Endothelial cell of umbilical vein (primary cell): ENCODE measurements around the gene C10orf105. TPM values are rescaled to one million over a fixed set of nuclear protein-coding genes. Genes with fewer than 3 reads are reported as not detected.

Experiments used
- BruUV-seq: library from RNA; stranded (reverse); fragments of 400-500 nt; replicated peaks from 2 replicates; lab custom pipeline; 2021; lab: Mats Ljungman, UMichigan
- CTCF ChIA-PET: fragments of 300-600, 350-600 bp; sonication (Branson Sonifier 250); formaldehyde crosslinking; loops from one replicate; lab custom pipeline; 2021; ENCODE audit warnings: antibody characterized with exemption, inconsistent platforms; lab: Charles Lee
- POLR2A ChIA-PET: fragments of 300-600, 350-600 bp; sonication (Branson Sonifier 250); formaldehyde crosslinking; loops from one replicate; lab custom pipeline; 2021; ENCODE audit warnings: antibody characterized with exemption, inconsistent platforms; lab: Charles Lee
- DNase-seq: peaks from one replicate; pipeline ENCODE4 v3.0.0-alpha.2; 2011; ENCODE audit warnings: low read depth, low spot score
- FAIRE-seq: peaks from 2 replicates; lab custom pipeline; 2011; peaks lifted over from hg19 to GRCh38; lab: Jason Lieb, UNC
- H2AFZ ChIP-seq: 2 replicates; pipeline ENCODE4 v1.6.0; 2012; ENCODE audit warnings: low read depth, low read length, control low read depth, inconsistent platforms
- H3K27ac ChIP-seq: 2 replicates; pipeline ENCODE4 v1.5.1; 2011; ENCODE audit warnings: low read depth, mild to moderate bottlenecking, control low read depth, low read length, moderate library complexity; ENCODE audit not compliant: insufficient read depth
- H3K27me3 ChIP-seq, 2 experiments: 2 replicates each; pipeline versions ENCODE4 v1.6.0 to v1.6.1; 2011; ENCODE audit warnings: low read length in 2 of 2, mixed read lengths in 1 of 2; ENCODE audit not compliant: control insufficient read depth in 2 of 2, insufficient read depth in 2 of 2
- H3K36me3 ChIP-seq, 2 experiments: 2 replicates in 1 of 2; 3 replicates in 1 of 2; pipeline ENCODE4 v1.5.1; 2011; ENCODE audit warnings: low read length in 2 of 2, mild to moderate bottlenecking in 1 of 2, moderate library complexity in 1 of 2; ENCODE audit not compliant: control insufficient read depth in 2 of 2, insufficient read depth in 2 of 2; ENCODE audit errors: extremely low read depth in 1 of 2
- H3K4me1 ChIP-seq: 3 replicates; pipeline ENCODE4 v1.5.1; 2011; ENCODE audit warnings: mild to moderate bottlenecking, low read length; ENCODE audit not compliant: control insufficient read depth, insufficient read depth; ENCODE audit errors: extremely low read depth
- H3K4me2 ChIP-seq: 2 replicates; pipeline ENCODE4 v1.6.1; 2011; ENCODE audit warnings: low read length, control low read depth, mixed read lengths; ENCODE audit not compliant: insufficient read depth
- H3K4me3 ChIP-seq, 3 experiments: fragments of 200-600 bp in 1 of 3; sonication (generic), shearing (Covaris generic) in 1 of 3; replicated peaks in 1 of 3; 2 replicates each; pipeline ENCODE4 v1.5.1; 2011 to 2016; ENCODE audit warnings: control low read depth in 3 of 3, low read length in 3 of 3, mild to moderate bottlenecking in 2 of 3, inconsistent platforms in 1 of 3, low read depth in 1 of 3, moderate library complexity in 1 of 3; ENCODE audit not compliant: insufficient read depth in 1 of 3
- H3K79me2 ChIP-seq: 2 replicates; pipeline ENCODE4 v1.6.0; 2012; ENCODE audit warnings: low read length, inconsistent platforms; ENCODE audit not compliant: control insufficient read depth, insufficient read depth
- H3K9ac ChIP-seq: replicated peaks from 2 replicates; pipeline ENCODE3; 2011; ENCODE audit warnings: low read length, control low read depth; ENCODE audit not compliant: insufficient read depth; ENCODE audit errors: extremely low read depth
- H3K9me1 ChIP-seq: replicated peaks from 3 replicates; pipeline ENCODE4 v1.6.0; 2011; ENCODE audit warnings: mild to moderate bottlenecking, low read length; ENCODE audit not compliant: control insufficient read depth, insufficient read depth; ENCODE audit errors: extremely low read depth
- H3K9me3 ChIP-seq: replicated peaks from 2 replicates; pipeline ENCODE4 v1.5.1; 2012; ENCODE audit warnings: low read length, inconsistent platforms; ENCODE audit not compliant: control insufficient read depth, insufficient read depth
- H4K20me1 ChIP-seq: replicated peaks from 2 replicates; pipeline ENCODE3; 2011; ENCODE audit warnings: mild to moderate bottlenecking, low read length; ENCODE audit not compliant: control insufficient read depth, insufficient read depth; ENCODE audit errors: extremely low read depth
- CTCF ChIP-seq, 2 donors: IDR thresholded peaks; 1 replicate in 1 of 2; 2 replicates in 1 of 2; pipeline ENCODE4 v1.5.1; 2011; ENCODE audit warnings: low read length in 2 of 2, mild to moderate bottlenecking in 2 of 2, moderate library complexity in 2 of 2, control low read depth in 1 of 2, inconsistent platforms in 1 of 2, low read depth in 1 of 2; ENCODE audit not compliant: insufficient read depth in 1 of 2; ENCODE audit errors: extremely low read depth in 1 of 2
- EZH2 ChIP-seq: IDR thresholded peaks from 2 replicates; pipeline ENCODE4 v1.6.1; 2012; ENCODE audit warnings: borderline replicate concordance, low read depth, mild to moderate bottlenecking, moderate library complexity, low read length, inconsistent platforms; ENCODE audit not compliant: severe bottlenecking
- JUN ChIP-seq: IDR thresholded peaks from 2 replicates; pipeline ENCODE4 v1.6.1; 2011; ENCODE audit warnings: borderline replicate concordance, low read depth; ENCODE audit not compliant: insufficient read length, insufficient read depth
- MAX ChIP-seq: IDR thresholded peaks from 2 replicates; pipeline ENCODE4 v1.6.1; 2011; ENCODE audit not compliant: insufficient read depth, insufficient read length
- POLR2AphosphoS5 ChIP-seq: IDR thresholded peaks from 2 replicates; pipeline ENCODE4 v1.6.1; 2012; ENCODE audit warnings: low read depth, mild to moderate bottlenecking, control low read depth, low read length, moderate library complexity; ENCODE audit not compliant: insufficient read depth
- dilution Hi-C: fragments of 300-500 bp; cut with MboI; formaldehyde crosslinking; loops from one replicate; pipeline ENCODE4 v1.15.0; 2019; ENCODE audit warnings: low sequenced_read_pairs; ENCODE audit not compliant: extremely low pct_ligation_motif_present
- intact Hi-C: fragments of 100-400 bp; cut with micrococcal nuclease; formaldehyde crosslinking; loops from one replicate; pipeline ENCODE4 v1.10.0; 2022
- polyA plus RNA-seq, 4 experiments: library from polyadenylated mRNA; depleted of rRNA in 3 of 4; stranded (reverse) in 3 of 4; unstranded in 1 of 4; fragments of >200 nt; gene quantifications; 2 replicates each; pipeline versions ENCODE4 v1.2.1 to v1.2.3, GENCODE V29; 2011 to 2012; ENCODE audit warnings: missing spikeins in 1 of 4
- total RNA-seq: library from RNA; stranded (reverse); gene quantifications from 2 replicates; pipeline ENCODE4 v1.2.3, GENCODE V29; 2021

The C10orf105 gene
- total and polyA plus RNA-seq, 2 donors (not counting 3 experiments of a cell fraction or from before 2014, with no cell fraction given), result not detected

GRCh38 chr10:71726580-71727104 lies 7.1 kb upstream of the C10orf105 start:
- H3K9me1 ChIP-seq, result no peaks in the 10 kb centered on the region
- BruUV-seq, result no TSS peak
- intact Hi-C loops, result loop anchor here (2.0 to 10.0 kb wide), 3 partner anchors 46 to 168 kb away; partner anchors contain the start of gene VSIR
- no peak overlapping the region for H3K4me3 ChIP-seq
- no peak for FAIRE-seq
- dilution Hi-C loops, result no loop called here
- no peaks in the 10 kb centered on the region for H3K9me3 ChIP-seq
- TF ChIP-seq EZH2 (no peak), CTCF (IDR thresholded peaks at IDR 0.05; ENCODE audit: extremely low read depth in 1 of 2, insufficient read depth in 1 of 2, low read depth in 1 of 2, low read length in 2 of 2) (no peak), JUN (no peak), POLR2AphosphoS5 (no peak), MAX (no peak)
- peaks cover 3% of the 10 kb centered on the region for H3K4me1 ChIP-seq
- ChIA-PET POLR2A (no interaction called here), CTCF (interaction anchor here (0.9 to 2.5 kb wide), 5 partner anchors 9 to 86 kb away, joined by 3 to 15 read pairs (median 3); partner anchors contain the start of gene VSIR)
- H3K36me3 ChIP-seq, result no peaks in the 10 kb centered on the region
- H3K27ac ChIP-seq, result no peak overlapping the region
- no peaks in the 10 kb centered on the region for H4K20me1 ChIP-seq
- H3K9ac ChIP-seq, result no peak overlapping the region
- H2AFZ ChIP-seq, result no peak overlapping the region
- H3K79me2 ChIP-seq, result no peaks in the 10 kb centered on the region
- H3K27me3 ChIP-seq, result no peaks in the 10 kb centered on the region
- H3K4me2 ChIP-seq, result no peak overlapping the region
- DNase-seq, result no peak
